ENCODE data around the gene ZNF311.

GRCh38 chr6:28953039-28953584 lies 52.0 kb downstream of the ZNF311 start:
- no peak for TF ChIP-seq CTCF (IDR thresholded peaks at IDR 0.05)
- TF ChIP-seq POLR2A (IDR thresholded peaks at IDR 0.05) = no peak
